Renal cortical epithelial cell (primary cell): Measurements from ENCODE around the gene PRKAR2A. TPM values are rescaled to one million over a fixed set of nuclear protein-coding genes. Genes with fewer than 3 reads are reported as not detected.
A peak's percentile ranks its signal among the peaks of the same experiment; 100 is the strongest.

Source experiments
- DNase-seq: peaks from one replicate; pipeline ENCODE4 v3.0.0-alpha.2; 2011; ENCODE audit warnings: low read depth
- total RNA-seq: library from RNA; depleted of rRNA; stranded (reverse); fragments of >200 nt; gene quantifications from 2 replicates; pipeline ENCODE4 v1.2.3, GENCODE V29; 2014

Gene PRKAR2A
- 33.5 and 44.5 TPM in 2 replicates for total RNA-seq

- DNase-seq = peak; percentile 64
Observed at GRCh38 chr3:48847504-48848423, at the start of gene PRKAR2A. Gene PRKAR2A, minus strand, starts transcription at chr3:48847874. Its CDS starts 278 bp downstream, at chr3:48847596.

DNA sequence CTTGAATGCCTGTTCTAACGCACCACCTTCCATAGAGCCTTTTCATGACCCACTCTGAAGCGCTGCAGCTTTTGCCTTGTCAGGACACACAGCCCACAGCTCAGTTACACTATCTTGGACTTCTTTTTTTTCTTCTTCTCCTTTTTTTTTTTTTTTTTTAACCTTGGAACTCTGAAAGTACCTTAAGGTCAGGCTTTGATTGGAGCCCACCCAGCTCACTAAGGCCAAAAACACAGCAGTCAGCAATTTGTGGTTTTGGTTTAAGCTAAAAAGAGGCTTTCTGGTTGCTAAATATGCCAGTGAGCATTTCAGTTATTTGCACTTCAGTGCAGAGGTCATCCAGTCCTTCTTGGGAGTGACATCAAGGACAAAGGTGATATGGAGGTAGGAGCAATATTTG is 49.3 kb upstream of the PRKAR2A start:
- DNase-seq = no peak

- no peak for DNase-seq
Observed at GRCh38 chr3:48894516-48894915, 46.8 kb upstream of the PRKAR2A start.

DNA sequence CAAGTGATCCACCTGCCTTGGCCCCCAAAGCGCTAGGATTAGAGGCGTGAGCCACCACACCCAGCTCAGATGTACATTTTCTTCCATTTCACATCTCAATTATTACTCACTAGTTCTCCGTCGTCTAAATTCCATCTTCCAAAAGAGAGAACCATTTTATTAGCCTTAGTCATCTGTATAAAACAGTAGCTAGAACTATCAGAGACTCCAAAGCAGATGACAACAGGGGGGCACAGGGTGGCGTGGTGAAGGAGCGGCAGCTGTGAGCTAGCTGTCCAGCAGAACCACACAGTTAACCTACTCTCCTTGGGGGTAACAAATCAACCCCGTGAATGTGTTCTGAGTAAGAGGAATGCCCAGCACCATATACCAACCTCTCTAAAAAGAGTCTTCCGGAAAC is 43.9 kb upstream of the PRKAR2A start:
- no peak for DNase-seq

- DNase-seq = peak; percentile 31
Observed at GRCh38 chr3:48885753-48886152, 38.1 kb upstream of the PRKAR2A start.

DNA sequence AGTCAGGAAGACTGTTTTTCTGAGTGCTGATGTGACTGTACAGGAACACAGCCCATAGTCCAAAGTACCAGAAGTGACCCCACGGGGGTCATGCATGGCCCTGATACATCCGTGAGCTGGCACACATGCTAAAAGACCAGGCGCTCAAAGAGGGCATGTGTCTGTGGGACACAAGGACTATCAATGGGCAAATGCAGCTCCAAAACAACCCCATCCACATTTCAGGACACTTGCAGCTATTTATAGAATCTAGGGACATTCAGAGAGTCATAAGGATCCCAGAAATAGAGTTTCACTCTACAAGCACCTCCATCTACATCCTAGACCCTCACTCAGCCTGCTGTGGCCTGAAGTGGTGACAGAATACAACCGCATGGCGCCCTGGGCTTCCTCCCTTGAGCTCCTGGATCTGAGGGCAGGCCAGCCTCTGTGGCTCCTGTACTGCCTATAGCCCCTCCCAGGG is 34.0 kb upstream of the PRKAR2A start:
- DNase-seq = no peak

DNA sequence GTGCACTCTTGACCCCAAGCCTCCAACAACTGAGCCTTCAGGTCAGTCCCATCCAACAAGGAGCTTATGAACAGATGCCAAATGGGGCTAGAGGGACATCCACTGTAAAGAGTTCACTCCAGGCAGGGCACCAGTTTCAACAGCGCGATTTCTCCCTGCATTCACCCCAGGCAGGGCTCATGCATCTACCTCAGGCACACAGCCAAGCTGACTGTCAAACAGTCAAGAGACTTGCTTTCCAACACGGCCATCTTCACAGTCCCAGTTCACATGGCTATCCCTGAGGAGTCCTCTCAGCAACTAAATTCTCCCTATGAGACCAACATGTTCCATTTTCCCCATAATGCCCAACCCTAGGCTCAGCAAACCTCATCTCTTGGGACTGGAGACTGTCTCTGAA is 33.3 kb upstream of the PRKAR2A start:
- DNase-seq = no peak

- DNase-seq = no peak
Observed at GRCh38 chr3:48879994-48880377, 32.3 kb upstream of the PRKAR2A start.

DNA sequence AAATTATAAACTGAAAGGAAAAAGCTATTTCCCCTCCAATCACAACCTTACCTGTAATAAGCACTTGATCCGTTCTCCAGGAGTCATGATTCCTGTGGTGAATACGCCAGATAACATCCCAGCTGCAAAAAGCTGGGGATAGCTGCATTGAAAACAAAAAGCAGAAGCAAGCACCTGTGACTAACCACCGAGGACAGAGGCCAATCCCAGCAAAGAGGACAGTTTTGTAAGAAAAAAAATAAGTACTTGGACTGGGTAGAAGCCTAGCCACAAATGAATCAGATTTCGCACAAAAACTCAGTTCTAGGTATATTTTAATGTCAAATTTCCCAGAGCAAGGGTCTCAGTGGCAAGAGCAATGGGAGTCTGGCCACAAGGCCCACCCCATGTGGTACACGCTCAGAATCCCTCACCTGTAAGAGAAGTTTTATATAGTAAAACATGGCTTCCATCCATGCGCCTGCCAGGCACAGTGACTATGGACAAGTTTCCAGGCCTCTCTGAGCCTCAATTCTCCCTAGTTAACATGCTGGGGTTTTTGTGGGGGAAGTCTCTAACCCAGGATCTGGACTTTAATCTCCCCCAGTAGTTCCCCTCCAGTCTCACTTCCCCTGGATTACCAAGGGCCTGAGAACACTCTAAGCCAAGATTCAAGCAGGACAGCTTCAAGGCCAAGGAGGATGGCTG is 31.8 kb upstream of the PRKAR2A start:
- no peak for DNase-seq

GRCh38 chr3:48877671-48878070 is 30.0 kb upstream of the PRKAR2A start:
- DNase-seq = no peak

DNA sequence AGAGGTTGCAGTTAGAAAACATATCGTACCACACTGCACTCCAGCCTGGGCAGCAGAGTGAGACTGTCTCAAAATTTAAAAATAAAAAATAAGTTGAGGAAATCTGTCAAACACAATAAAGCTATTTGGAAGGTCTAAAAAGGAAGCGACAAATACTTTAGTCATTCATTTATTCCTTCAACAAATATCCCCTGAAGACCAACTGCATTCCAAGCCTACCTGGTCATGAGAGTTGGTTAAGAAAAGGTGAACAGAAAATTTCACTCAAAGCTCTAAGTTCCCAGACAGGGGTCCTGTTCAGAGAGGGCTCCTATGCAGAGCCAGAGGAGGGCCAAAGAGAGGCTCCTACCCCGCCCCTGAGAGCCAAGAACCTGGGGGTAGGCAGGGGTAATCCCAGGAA is 15.4 kb upstream of the PRKAR2A start:
- DNase-seq = no peak

DNA sequence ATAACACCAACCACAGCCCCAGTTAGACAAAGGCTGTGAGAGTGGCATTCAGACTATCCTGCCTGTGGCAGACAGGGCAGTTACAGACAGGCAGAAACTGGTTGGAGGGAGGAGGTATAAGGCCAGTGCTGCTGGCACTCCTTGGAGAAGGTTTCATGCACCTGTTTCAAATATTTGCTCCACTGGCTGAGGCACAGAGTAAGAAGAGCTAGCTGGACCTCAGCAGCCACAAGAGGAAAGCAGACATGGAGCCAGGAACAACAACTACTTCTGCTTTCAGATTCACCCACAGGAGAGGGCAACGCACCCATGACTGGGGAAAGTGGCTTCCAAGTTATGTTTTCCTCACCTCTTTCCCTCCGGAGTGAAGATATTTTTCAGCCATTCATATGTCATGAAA is 11.5 kb upstream of the PRKAR2A start:
- no peak for DNase-seq

GRCh38 chr3:48858709-48859108 is 11.0 kb upstream of the PRKAR2A start:
- DNase-seq = no peak

DNA sequence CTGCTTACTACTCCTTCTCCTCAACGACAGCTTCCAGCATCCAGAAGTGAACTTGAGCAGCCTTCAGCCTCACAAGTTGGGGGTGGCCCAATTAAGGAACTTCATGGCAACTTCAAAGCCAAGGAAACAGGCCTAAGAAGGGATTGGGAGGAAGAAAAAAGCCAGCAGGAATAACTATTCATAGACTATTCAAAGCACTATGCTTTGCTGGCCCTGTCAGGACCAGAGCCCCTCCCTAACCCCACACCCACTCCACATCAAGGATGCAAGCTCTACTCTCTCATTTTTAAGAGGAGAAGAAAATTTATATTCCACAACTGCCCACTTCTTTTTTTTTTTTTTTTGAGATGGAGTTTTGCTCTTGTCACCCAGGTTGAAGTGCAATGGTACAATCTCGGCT is 10.0 kb upstream of the PRKAR2A start:
- no peak for DNase-seq

GRCh38 chr3:48856469-48856868 is 8.8 kb upstream of the PRKAR2A start:
- DNase-seq = no peak

- DNase-seq = no peak
Observed at GRCh38 chr3:48855681-48856447, 8.2 kb upstream of the PRKAR2A start.

DNA sequence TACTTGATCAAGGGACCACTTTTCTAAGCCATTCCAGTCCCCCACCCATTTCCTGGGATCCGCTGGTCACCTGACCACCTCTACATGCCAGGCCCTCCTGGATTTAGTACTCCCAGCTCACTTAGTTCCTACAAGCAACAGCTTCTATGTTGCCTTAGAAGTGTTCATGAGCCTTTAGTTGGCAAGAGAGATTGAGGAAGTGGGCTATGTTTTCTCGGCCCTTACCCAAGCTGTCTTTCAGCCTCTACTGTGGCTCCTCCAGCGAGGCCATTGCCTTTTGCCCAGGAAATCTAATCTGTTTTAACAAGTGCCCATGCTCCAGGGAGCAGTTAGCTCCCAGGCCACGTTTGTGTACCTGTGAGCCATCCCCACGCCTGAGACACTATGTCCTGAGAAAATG is 4.5 kb upstream of the PRKAR2A start:
- DNase-seq = no peak

GRCh38 chr3:48851407-48851806 is 3.7 kb upstream of the PRKAR2A start:
- DNase-seq = no peak

- DNase-seq = no peak
Observed at GRCh38 chr3:48848816-48849515, 1.3 kb upstream of the PRKAR2A start.

GRCh38 chr3:48847053-48847503 is 596 bp downstream of the PRKAR2A start:
- DNase-seq = peak; percentile 40

DNA sequence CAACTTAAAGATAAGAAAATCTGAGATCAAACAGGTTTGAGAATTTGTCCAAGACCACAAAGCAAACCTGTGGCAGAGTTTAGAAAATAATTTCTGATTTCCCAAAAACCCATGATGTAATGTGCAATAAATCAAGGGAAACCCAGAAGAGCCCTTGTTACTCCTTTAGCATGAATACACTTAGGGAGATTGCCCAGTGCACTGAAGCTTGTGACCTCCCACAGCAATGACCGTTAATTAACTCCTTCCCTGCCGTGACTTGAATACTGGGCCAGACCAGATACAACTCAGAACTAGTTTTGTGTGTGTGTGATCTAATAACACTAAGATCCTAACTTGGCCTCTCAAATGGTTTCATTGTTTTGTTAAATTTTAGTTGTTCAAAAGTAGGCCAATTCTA is 2.5 kb downstream of the PRKAR2A start:
- DNase-seq = peak; percentile 44

- DNase-seq = no peak
Observed at GRCh38 chr3:48837163-48837562, 10.5 kb downstream of the PRKAR2A start.
